Fibroblast of skin of left biceps (primary cell): Measurements from ENCODE around the gene ATP11B.
"Not testable (repeated sequence)": the region's sequence is repeated elsewhere in the genome, so short reads cannot be mapped to it uniquely, and the experiment has no call there.

ENCODE experiments used
- DNase-seq, 2 experiments: peaks; one replicate each; pipeline ENCODE4 v3.0.0-alpha.2; 2013; ENCODE audit warnings: low read depth in 2 of 2

The ATP11B gene

GRCh38 chr3:182795389-182795782 is 2.1 kb downstream of the ATP11B start:
- no peak for DNase-seq

- no peak for DNase-seq
These were observed 3.0 kb downstream of the ATP11B start for GRCh38 chr3:182796310-182796709.

- no peak for DNase-seq
These were observed 4.6 kb downstream of the ATP11B start for GRCh38 chr3:182797876-182798275.

GRCh38 chr3:182799143-182799542 is 5.8 kb downstream of the ATP11B start:
- DNase-seq, result not testable (repeated sequence)

- no peak for DNase-seq
These were observed 7.2 kb downstream of the ATP11B start for GRCh38 chr3:182800508-182800907.

GRCh38 chr3:182802413-182803390 is 9.4 kb downstream of the ATP11B start:
- DNase-seq, result no peak

- no peak for DNase-seq
These were observed 10.3 kb downstream of the ATP11B start for GRCh38 chr3:182803596-182803995.

- no peak for DNase-seq
These were observed 13.8 kb downstream of the ATP11B start for GRCh38 chr3:182807061-182807460.

- DNase-seq, result no peak
These were observed 14.9 kb downstream of the ATP11B start for GRCh38 chr3:182808041-182808770.

- no peak for DNase-seq
These were observed 16.2 kb downstream of the ATP11B start for GRCh38 chr3:182809531-182809930.

GRCh38 chr3:182810574-182811268 is 17.4 kb downstream of the ATP11B start:
- DNase-seq, result no peak

GRCh38 chr3:182811269-182811596 is 17.9 kb downstream of the ATP11B start:
- no peak for DNase-seq

GRCh38 chr3:182812123-182812522 is 18.8 kb downstream of the ATP11B start:
- no peak for DNase-seq

- no peak for DNase-seq
These were observed 21.2 kb downstream of the ATP11B start for GRCh38 chr3:182814419-182815062.

GRCh38 chr3:182816181-182816580 is 22.9 kb downstream of the ATP11B start:
- no peak for DNase-seq

- no peak for DNase-seq
These were observed 25.1 kb downstream of the ATP11B start for GRCh38 chr3:182818296-182818978.

- no peak for DNase-seq
These were observed 28.1 kb downstream of the ATP11B start for GRCh38 chr3:182821221-182821981.

- not testable (repeated sequence) for DNase-seq
These were observed 29.0 kb downstream of the ATP11B start for GRCh38 chr3:182822260-182822659.

- DNase-seq, result no peak
These were observed 31.7 kb downstream of the ATP11B start for GRCh38 chr3:182824957-182825356.

- no peak for DNase-seq
These were observed 36.6 kb downstream of the ATP11B start for GRCh38 chr3:182829761-182830405.
